Retinal pigment epithelial cell (primary cell): ENCODE data around the gene ANKRD13A.
"Not testable (repeated sequence)": the region's sequence is repeated elsewhere in the genome, so short reads cannot be mapped to it uniquely, and the experiment has no call there.

Source experiments
- DNase-seq: peaks from one replicate; pipeline ENCODE4 v3.0.0-alpha.2; 2010; ENCODE audit warnings: low read depth
- H3K4me3 ChIP-seq: 2 replicates; pipeline ENCODE4 v1.5.1; 2011; ENCODE audit warnings: mild to moderate bottlenecking, low read length, control low read depth, moderate library complexity
- CTCF ChIP-seq: conservative IDR thresholded peaks from 2 replicates; pipeline ENCODE4 v1.5.1; 2011; ENCODE audit warnings: low read depth, low read length, control low read depth, inconsistent platforms

The ANKRD13A gene

DNA sequence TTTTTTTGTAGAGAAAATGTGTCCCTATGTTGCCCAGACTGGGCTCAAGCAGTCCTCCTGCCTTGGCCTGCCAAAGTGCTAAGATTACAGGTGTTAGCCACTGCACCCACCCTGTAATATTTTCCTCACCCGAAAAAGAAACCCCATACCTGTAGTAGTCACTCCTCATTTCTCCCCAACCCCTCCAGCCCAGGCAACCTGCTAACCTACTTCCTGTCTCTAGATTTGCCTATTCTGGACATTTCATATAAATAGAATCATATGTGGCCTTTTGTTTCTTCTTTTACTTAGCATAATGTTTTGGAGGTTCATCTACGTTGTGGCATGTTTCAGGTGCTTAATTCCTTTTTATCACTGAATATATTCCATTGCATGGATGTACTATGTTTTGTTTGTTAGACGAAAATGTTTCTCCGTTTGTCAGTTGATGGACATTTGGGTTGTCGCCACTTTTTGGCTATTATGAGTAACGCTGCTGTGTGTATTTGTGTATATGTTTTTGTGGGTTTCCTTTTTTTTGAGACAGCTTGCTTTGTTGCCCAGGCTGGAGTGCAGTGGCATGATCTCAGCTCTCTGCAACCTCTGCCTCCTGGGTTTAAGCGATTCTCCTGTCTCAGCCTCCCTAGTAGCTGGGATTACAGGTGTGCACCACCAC lies 6.2 kb downstream of the ANKRD13A start:
- no peak for TF ChIP-seq CTCF
- H3K4me3 ChIP-seq = no peak overlapping the region
- no peak for DNase-seq

DNA sequence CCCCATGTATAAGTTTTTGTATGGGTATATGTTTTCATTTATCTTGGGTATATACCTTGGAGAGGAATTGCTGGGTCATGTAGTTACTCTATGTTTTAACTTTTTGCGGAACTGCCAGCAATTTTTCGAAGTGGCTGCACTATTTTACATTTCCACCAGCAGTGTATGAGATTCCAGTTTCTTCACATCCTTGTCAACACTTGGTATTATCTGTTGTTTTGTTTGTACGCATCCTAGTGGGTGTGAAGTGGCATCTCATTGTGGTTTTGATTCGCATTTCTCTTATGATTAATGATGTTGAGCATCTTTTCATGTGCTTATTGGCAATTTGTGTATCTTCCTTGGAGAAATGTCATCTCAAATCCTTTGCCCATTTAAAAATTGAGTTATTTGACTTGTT lies 6.9 kb downstream of the ANKRD13A start:
- no peak for TF ChIP-seq CTCF
- H3K4me3 ChIP-seq = no peak overlapping the region
- no peak for DNase-seq

DNA sequence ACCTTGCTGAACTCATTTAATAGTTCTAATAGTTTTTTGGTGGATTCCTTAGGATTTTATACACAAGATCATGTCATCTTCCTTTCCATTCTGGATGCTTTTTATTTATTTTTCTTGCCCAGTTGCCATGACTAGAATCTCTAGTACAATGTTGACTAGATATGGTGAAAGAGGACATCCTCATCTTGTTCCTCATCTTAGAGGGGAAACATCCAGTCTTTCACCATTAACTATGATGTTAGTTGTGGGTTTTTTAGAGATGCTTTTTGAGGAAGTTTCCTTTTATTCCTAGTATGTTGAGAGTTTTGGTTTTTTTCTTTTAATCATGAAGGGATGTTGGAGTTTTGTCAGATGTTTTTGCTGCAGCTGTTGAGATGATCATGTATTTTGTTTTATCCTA lies 8.7 kb downstream of the ANKRD13A start:
- no peak for TF ChIP-seq CTCF
- DNase-seq = no peak
- H3K4me3 ChIP-seq = no peak overlapping the region

DNA sequence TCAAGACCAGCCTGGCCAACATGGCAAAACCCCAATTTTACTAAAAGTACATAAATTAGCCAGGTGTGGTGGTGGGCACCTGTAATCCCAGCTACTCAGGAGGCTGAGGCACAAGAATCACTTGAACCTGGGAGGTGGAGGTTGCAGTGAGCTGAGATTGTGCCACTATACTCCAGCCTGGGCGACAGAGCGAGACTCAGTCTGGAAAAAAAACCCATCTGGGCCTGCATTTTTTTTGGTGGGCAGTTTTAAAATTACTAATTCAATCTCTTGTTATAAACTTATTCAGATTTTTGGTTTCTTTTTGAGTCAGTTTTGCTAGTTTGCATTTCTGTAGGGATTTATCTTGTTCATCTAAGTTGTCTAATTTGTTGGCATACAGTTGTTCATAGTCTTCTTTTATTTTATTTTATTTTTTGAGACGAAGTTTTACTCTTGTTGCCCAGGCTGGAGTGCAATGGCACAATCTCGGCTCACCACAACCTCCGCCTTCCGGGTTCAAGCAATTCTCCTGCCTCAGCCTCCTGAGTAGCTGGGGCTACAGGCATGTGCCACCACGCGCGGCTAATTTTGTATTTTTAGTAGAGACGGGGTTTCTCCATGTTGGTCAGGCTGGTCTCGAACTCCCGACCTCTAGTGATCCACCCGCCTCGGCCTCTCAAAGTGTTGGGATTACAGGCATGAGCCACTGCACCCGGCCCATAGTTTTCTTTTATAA lies 9.6 kb downstream of the ANKRD13A start:
- not testable (repeated sequence) for DNase-seq, H3K4me3 ChIP-seq

- H3K4me3 ChIP-seq = no peak overlapping the region
- DNase-seq = no peak
- TF ChIP-seq CTCF = no peak
Measured at GRCh38 chr12:110010853-110011723, 11.9 kb downstream of the ANKRD13A start.

DNA sequence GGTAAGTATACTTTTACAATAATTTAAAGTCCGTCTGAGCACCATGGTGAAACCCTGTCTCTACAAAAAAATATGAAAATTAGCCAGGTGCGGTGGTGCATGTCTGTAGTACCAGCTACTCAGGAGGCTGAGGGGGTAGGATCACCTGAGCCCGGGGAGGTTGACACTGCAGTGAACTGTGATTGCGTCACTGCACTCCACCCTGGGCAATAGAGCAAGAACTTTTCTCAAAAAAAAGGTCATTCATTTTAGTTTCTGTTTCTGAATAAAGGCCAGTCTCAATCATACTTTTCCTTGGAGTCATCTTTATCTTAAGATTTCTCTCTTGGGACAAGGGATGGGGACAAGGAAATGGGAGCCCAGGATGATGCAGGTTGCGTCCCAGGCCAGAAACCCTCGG lies 12.9 kb downstream of the ANKRD13A start:
- H3K4me3 ChIP-seq = no peak overlapping the region
- no peak for TF ChIP-seq CTCF
- DNase-seq = no peak

DNA sequence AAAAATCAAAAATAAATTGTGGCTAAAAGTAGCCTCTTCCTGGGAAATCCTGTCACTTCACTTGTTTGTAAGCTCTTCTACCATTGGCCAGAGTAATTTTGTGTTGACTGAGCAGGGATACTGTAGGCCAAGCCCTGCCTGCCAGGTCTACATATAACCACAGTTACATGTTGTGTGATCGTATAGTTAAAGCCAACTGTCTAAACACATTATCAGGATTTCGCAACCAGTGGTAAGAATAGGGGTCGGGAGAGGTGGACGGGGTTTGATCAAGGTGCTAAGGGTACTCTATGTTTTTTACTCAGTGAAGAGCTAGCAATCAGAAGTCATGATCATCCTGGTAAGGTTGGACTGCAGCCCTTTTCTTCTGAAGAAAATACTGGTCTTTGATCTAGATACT lies 13.4 kb downstream of the ANKRD13A start:
- DNase-seq = no peak
- TF ChIP-seq CTCF = no peak
- no peak overlapping the region for H3K4me3 ChIP-seq
